HFF-Myc (cell line): ENCODE data around the gene LIN7B.

ENCODE experiments used
- DNase-seq: peaks from one replicate; pipeline ENCODE4 v3.0.0-alpha.2; 2011; ENCODE audit warnings: low read depth; ENCODE audit errors: extremely low read depth
- H3K4me3 ChIP-seq: replicated peaks from 2 replicates; pipeline ENCODE4 v1.5.1; 2011; ENCODE audit warnings: low read depth, mild to moderate bottlenecking, control low read depth, low read length
- TF ChIP-seq, protein P1 (sequence below): IDR thresholded peaks from 2 replicates; pipeline ENCODE4 v1.5.1; 2012; ENCODE audit warnings: mild to moderate bottlenecking, low read depth, low read length, control low read depth; ENCODE audit errors: missing control alignments

LIN7B gene

DNA sequence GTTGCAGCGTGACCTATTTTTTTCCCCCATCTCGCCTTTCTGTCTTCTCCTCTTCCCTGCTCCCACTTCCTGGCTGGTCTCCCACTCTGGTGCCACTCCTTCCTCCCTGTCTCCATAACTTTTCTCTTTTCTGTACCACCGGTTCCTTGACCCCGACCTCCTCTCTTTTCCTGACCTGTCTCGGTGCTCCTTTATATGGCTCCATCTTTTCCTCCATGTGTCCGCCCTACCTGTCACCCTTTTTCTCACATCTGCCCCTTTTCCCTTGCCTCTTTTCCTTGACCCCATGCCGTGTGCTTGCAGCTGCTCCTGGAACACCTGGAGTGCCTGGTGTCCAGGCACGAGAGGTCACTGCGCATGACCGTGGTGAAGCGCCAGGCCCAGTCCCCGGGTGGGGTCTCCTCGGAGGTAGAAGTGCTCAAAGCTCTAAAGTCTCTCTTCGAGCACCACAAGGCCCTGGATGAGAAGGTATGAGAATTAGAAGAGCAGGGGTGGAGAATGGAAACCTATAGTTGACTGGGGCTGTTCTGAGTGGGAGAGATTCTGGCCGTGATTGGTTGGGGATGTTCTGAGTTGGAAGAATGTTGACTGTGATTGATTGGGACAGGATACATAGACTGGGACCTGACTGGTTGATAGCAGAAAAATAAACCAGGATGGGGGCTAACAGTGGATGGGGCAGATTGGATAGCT is 14.5 kb downstream of the LIN7B start:
- TF ChIP-seq, protein P1, sequence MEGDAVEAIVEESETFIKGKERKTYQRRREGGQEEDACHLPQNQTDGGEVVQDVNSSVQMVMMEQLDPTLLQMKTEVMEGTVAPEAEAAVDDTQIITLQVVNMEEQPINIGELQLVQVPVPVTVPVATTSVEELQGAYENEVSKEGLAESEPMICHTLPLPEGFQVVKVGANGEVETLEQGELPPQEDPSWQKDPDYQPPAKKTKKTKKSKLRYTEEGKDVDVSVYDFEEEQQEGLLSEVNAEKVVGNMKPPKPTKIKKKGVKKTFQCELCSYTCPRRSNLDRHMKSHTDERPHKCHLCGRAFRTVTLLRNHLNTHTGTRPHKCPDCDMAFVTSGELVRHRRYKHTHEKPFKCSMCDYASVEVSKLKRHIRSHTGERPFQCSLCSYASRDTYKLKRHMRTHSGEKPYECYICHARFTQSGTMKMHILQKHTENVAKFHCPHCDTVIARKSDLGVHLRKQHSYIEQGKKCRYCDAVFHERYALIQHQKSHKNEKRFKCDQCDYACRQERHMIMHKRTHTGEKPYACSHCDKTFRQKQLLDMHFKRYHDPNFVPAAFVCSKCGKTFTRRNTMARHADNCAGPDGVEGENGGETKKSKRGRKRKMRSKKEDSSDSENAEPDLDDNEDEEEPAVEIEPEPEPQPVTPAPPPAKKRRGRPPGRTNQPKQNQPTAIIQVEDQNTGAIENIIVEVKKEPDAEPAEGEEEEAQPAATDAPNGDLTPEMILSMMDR = no peak
- no peak overlapping the region for H3K4me3 ChIP-seq
- no peak for DNase-seq

DNA sequence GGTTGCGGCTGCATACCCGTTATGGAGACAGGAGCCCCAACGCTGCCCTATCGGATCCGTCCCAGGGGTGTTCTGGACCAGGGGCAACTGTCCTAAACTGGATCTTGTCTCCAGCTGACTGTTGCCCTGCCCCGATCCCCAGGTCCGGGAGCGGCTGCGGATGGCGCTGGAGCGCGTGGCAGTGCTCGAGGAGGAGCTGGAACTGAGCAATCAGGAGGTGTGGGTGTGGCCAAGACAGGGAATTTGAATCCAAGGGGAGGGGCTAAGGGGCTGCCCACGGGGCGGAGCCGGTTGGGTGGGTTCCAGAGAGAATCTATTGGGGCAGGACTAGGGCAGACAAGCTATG is 15.0 kb downstream of the LIN7B start:
- DNase-seq = no peak
- H3K4me3 ChIP-seq = no peak overlapping the region
- TF ChIP-seq, protein P1 = no peak

DNA sequence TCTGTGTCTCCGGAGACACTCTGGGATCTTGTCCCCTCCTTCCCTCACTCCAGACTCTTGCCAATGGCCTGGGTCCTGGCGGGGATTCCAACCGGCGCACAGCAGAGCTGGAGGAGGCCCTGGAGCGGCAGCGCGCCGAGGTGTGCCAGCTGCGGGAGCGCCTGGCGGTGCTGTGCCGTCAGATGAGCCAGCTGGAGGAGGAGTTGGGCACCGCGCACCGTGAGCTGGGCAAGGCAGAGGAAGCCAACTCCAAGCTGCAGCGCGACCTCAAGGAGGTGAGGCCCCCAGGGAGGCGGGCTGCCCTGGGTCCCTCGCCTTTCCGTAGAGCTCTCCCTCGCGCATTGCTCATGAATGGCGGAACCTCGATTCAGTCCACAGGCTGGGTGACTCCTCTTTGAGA is 16.2 kb downstream of the LIN7B start:
- H3K4me3 ChIP-seq = no peak overlapping the region
- TF ChIP-seq, protein P1 = no peak
- no peak for DNase-seq

DNA sequence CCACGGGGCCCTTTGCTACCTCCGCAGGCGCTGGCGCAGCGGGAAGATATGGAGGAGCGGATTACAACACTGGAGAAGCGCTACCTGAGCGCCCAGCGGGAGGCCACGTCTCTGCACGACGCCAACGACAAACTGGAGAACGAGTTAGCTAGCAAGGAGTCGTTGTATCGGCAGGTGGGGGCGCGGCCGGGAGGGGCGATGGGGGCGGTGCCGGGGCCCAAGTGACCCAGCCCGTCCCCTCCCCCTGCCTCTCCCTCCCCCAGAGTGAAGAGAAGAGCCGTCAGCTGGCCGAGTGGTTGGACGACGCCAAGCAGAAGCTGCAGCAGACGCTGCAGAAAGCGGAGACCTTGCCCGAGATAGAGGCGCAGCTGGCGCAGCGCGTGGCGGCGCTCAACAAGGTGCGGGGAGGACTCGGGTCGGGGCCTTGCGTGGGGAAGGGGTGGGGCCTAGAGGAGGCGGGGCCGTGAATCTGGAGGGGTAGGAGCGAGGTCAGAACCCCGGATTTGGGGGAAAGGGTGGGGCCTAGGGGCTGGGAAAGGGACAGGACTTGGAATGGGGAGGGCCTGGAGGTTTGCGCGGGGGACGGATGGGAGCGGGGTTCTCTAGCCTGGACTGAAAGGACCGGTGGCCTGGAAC is 18.9 kb downstream of the LIN7B start:
- TF ChIP-seq, protein P1 = no peak
- no peak for DNase-seq
- no peak overlapping the region for H3K4me3 ChIP-seq

DNA sequence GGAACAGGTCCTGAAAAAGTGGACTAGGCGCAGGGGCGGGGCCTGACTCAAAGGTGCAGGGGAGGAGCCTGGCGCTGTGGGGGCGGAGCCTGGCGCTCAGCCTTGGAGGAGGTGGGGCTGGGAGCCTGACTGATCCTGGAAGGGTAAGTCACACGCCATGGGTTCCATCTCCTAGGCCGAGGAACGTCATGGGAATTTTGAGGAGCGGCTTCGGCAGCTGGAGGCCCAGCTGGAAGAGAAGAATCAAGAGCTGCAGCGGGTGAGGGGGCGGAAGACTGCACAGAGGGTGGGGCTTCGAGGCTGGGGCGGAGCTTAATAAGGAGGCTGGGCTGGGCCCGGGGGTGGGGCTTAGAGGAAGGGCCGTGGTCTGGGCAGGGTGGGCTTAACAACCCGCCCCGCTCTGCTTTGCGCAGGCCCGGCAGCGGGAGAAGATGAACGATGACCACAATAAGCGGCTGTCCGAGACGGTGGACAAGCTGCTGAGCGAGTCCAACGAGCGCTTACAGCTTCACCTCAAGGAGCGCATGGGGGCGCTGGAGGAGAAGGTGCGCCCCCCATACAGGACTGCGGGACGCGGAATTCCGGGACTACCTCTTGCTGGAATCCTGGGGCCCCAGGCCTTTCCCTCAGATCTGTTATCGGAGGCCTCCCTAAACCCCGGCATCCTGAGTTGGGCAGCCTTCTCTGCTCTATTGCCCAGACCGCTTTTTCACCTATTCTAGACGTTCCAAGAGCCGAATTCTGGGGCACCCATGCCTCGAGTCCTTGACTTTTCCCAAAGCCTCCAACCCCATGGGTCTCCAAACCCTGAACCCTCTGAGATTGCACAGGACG is 19.7 kb downstream of the LIN7B start:
- TF ChIP-seq, protein P1 = no peak
- no peak for DNase-seq
- H3K4me3 ChIP-seq = no peak overlapping the region

DNA sequence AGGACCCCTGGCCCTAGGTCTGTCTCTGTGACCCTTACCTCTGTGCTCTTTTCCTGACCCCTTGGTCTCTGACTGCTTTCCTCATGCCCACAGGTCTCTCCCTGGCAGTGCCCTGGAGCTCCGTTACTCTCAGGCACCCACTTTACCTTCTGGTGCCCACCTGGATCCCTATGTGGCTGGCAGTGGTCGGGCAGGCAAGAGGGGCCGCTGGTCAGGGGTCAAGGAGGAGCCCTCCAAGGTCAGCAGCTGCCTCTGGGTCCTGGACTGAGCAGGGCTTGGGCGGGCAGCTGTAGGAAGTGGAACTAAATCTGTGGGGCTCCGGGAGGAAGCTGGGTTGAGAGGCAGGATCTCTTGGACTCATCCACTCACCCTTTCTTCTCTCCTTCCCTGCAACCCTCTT is 21.5 kb downstream of the LIN7B start:
- H3K4me3 ChIP-seq = no peak overlapping the region
- TF ChIP-seq, protein P1 = no peak
- DNase-seq = no peak
